HK-2 (cell line): ENCODE results near the gene ATP8A2.

Experiments used
- DNase-seq: peaks from one replicate; pipeline ENCODE4 v3.0.0-alpha.2; 2018; ENCODE audit not compliant: unreplicated experiment

ATP8A2 gene

GRCh38 chr13:26012995-26013394, 641.2 kb downstream of the ATP8A2 start:
- no peak for DNase-seq

DNA sequence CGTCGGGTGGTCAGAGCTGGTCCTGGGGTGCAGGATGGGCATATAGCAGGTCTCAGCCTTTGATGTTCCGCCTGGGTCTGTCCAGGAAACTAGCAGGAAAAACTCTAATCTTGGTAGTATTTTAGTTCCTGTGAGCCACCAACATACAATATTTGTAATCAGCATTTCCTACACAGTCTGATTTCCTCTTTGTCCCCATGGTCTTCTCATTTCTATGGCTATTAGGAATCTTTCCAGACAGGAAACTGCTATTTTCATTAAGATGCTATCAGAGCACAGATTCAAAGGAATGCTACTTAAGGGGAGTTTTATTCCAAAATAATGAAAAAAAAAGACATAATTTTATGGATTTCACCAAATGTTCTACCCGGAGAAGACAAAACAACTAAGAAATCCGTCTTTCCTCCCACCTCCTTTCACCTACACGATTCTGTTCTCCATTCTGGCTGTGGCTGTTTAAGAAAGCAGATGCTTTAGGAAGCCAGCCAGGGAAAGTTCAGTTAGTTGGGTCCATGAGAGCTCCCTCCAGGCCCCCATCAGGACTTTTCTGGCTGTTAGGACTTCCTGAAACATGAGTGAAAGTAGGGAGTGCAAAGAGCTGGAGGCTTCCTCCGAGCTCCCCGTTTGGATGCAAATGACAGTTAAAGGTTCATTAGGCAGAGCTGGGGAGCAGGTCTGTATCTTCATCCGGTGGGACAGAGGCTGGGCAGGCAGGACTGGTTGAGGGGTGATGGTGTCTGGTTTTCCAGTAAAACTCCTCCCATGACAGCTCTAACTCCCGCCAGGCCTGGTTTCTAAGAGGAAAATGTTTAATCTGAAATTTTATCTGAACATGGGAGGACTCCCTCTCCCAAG, 643.7 kb downstream of the ATP8A2 start:
- DNase-seq, result no peak

- no peak for DNase-seq
These were observed 644.4 kb downstream of the ATP8A2 start for GRCh38 chr13:26016189-26016588.

GRCh38 chr13:26017196-26017921, 645.6 kb downstream of the ATP8A2 start:
- no peak for DNase-seq

- no peak for DNase-seq
These were observed 646.3 kb downstream of the ATP8A2 start for GRCh38 chr13:26017932-26018665.

GRCh38 chr13:26019251-26019650, 647.5 kb downstream of the ATP8A2 start:
- no peak for DNase-seq

DNA sequence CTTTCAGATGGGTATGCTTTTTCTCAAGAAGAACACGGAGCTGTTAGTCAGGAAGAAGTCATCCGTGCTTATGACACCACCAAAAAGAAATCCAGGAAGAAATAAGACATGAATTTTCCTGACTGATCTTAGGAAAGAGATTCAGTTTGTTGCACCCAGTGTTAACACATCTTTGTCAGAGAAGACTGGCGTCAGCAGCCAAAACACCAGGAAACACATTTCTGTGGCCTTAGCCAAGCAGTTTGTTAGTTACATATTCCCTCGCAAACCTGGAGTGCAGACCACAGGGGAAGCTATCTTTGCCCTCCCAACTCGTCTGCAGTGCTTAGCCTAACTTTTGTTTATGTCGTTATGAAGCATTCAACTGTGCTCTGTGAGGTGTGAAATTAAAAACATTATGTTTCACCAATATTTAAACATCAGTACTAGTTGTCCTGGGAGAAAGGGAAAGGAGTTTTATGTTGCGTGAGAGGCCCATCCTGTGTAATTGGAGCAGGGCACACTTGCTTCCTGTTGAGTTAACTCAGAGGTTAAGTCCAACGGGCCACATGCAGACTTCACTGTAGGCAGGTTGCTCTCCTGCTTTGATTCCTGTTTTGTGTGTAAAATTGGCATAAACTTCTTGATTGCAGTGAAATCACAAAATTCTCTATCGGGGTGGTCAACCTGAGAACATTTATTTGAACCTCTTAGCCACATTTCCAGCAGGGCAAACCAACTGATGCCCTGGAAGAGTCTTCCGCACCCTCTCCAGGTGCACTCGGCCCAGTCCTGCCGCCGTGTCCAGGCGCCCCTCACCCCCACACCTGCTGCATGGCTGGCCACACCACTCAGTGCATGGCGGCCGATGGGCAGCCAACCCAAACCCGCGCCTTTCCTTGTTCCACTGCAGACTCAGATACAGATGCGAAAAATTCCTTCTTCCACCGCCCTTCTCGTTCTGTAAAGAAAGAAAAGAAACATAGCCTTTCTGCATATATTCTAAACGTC, 648.4 kb downstream of the ATP8A2 start:
- peak; percentile 66 for DNase-seq

GRCh38 chr13:26020891-26021290, 649.1 kb downstream of the ATP8A2 start:
- no peak for DNase-seq

DNA sequence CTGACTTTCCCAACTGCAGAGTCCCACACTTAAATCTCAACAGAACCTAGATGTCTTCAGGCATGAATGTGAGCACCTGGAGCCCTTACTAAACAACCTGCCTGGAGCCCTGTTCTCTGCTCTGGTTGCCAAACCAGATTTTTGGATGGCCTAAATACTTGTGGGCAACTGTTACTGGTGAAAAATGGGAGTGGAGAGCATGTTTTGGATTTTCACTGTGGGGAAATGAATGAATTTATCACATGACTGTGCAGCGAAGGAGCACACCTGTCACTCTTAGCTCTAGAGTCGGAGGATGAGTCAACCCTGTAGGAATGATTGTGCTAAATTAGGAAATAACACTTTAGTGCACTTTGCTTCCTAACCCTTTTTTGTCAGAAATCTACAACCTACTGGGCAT, 649.7 kb downstream of the ATP8A2 start:
- no peak for DNase-seq

- DNase-seq, result no peak
These were observed 650.2 kb downstream of the ATP8A2 start for GRCh38 chr13:26021956-26022355.

DNA sequence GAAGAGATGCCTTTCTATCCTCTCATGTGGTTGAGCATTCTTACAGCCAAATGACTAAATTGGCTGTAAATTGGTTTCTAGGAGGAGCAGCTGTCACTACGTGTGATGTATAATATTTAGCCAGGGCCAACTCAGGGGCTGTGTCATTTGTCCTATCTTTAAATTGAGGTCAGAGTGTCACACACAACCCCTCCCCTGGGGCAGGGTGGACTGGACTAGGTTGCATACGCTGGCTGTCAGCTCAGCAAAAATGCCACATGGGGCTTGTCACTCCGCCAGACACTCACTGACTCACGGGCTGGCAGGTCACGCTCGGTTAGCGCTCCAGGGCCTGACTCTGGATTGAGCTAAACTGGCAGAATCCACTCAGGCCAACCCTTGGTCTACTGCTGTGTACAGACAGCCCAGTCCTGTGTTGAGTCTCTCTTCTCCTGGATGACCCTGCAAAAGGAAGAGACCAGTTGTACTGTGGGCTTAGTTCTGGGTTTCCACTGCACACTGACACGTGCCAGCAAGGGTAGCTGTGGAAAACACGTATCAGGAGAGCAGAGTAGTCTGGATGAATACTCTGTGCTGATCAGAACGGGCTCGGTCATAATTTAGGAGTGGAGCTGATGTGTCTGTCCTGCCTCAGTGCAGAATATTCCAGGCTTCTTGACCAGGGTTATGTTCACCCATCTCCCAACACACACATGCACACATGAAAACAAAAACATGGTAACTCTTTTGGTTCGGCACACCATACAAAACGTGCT, 650.9 kb downstream of the ATP8A2 start:
- peak; percentile 86 for DNase-seq

DNA sequence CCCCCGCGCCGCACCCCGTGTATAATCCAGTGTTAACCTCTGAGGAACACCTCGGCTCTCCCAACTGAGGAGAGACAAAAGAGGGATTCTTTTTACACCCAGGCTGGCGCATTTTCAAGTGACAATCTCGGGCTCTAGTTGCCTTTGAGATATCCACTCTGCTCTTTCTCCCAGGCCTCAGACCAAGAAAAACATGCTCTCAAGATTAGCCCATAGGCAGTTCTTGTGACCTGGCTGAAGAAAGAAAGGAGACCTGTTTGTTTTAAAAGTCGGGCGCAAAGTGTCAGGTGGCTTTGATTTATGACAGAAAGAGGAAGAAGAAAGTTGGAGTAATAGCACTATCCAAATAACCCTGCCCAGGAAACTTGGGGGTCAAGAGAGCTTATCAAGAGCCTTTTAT, 652.8 kb downstream of the ATP8A2 start:
- DNase-seq, result no peak

GRCh38 chr13:26025196-26025595, 653.4 kb downstream of the ATP8A2 start:
- no peak for DNase-seq

- no peak for DNase-seq
These were observed 654.0 kb downstream of the ATP8A2 start for GRCh38 chr13:26025771-26026170.

GRCh38 chr13:26026211-26026610, 654.4 kb downstream of the ATP8A2 start:
- DNase-seq, result no peak

DNA sequence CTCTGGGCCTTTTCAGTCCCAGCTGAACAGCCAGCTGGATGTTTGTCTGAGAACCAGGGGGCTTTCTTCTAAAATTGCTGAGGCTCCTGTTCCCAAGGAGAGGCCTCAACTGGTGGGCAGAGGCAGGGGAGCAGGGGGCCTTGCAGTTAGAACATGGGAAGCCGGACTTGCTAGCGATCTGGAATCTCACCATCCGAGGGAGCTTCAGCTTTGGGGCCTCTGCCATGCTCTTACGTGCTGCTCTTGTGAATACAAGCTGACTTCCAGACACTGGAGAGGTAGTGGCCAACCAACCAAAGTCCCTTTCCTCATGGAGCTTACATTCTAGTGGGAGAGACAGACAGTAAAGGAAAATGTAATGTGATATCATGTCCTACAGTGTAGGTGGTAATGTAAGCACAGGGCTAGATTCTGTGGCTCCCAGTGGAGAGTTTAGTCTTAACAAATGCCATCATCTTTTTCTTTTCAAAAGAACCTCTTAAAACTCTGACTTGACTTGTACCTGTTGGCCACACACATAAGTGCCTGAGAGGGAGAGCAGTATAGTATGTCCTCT, 657.9 kb downstream of the ATP8A2 start:
- no peak for DNase-seq

GRCh38 chr13:26030331-26030730, 658.6 kb downstream of the ATP8A2 start:
- no peak for DNase-seq

- no peak for DNase-seq
These were observed 662.2 kb downstream of the ATP8A2 start for GRCh38 chr13:26034018-26034417.

DNA sequence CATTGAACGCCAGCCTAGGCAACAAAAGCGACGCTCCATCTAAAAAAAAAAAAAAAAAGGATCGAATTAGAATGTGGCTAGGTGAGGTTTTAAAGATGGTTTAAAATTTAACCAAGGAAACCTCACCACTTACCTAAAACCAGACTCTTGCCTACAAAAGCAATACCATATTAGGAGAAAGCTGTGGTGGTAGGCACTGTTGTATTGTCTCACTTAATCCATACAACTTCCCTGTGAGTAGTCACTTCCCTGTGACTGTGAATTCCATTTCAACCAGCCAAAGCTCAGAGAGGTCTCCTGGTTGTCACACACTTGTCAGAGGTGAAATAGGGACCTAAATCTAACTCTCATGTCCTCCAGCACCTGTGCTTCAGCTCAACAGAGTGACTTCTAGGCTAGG, 664.6 kb downstream of the ATP8A2 start:
- DNase-seq, result no peak

- DNase-seq, result no peak
These were observed 665.5 kb downstream of the ATP8A2 start for GRCh38 chr13:26037302-26037701.
